D721Med (cell line): ENCODE data around the gene COX6B2.

Source experiments
- DNase-seq: peaks from one replicate; pipeline ENCODE4 v3.0.0; 2011; ENCODE audit warnings: low spot score; ENCODE audit not compliant: insufficient read length
- FAIRE-seq: peaks from 2 replicates; lab custom pipeline; 2011; peaks lifted over from hg19 to GRCh38; lab: Jason Lieb, UNC
- CTCF ChIP-seq: IDR thresholded peaks from 2 replicates; pipeline ENCODE4 v1.5.1; 2012; ENCODE audit warnings: mild to moderate bottlenecking, control low read depth; ENCODE audit not compliant: insufficient read depth; ENCODE audit errors: missing control alignments

Gene COX6B2

GRCh38 chr19:55385724-55386492, 31.4 kb upstream of the COX6B2 start, which contains the start of gene RPL28:
TSS of gene RPL28 (plus strand) at chr19:55385932. CDS start at chr19:55386358, 426 bp downstream.
- no peak for TF ChIP-seq CTCF
- FAIRE-seq: no peak
- peak; percentile 81 for DNase-seq

GRCh38 chr19:55384920-55385723, 30.6 kb upstream of the COX6B2 start:
- FAIRE-seq: no peak
- TF ChIP-seq CTCF: no peak
- no peak for DNase-seq

DNA sequence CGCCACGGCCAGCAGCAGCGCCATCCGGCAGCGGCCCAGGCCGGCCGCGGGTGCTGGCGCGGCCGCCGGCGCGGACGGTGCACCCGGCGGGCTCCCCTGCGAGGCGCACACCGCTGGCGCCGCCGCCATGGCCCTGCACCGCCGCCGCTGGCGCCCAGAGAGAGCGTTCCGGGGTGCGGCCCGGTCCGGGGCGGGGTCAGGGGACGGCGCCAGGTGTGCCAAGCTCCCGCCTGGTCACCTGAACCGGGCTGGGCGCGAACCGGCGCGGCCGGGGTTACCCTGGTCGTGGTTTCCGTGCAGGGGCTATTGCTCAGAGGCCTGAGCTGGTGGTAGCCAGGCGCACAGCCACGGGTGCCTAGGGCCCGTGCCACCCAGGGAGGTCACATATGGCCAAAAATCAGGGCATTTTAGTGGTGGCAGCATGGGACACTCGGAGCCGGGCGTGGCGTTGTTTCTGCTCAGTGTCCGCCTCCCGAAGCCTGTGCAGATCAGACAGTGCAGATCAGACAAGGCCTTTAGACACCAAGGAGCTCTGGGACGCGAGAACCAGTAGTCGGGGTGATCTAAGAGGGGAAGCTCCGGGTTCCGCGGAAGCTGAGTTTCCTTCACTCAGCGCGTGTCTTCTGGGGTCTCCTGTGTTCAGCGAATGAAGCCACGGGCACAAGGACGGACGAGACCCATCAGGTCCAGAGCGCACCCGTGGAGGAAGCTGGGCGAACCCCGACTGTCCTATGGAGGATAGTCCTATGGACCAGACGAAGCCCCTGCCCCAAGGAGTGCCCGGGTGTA, 29.8 kb upstream of the COX6B2 start, which contains the start of gene TMEM238:
Gene TMEM238, minus strand, starts transcription at position 162 of the 789 bp plus-strand sequence. Its CDS starts 33 bp downstream, at position 129.
- FAIRE-seq (no peak), DNase-seq (no peak)
- TF ChIP-seq CTCF: no peak

- FAIRE-seq (no peak), DNase-seq (no peak)
- no peak for TF ChIP-seq CTCF
Observed at GRCh38 chr19:55383279-55384130, 29.0 kb upstream of the COX6B2 start.

GRCh38 chr19:55382522-55383054, 28.1 kb upstream of the COX6B2 start:
- DNase-seq (no peak), FAIRE-seq (no peak)
- TF ChIP-seq CTCF: no peak

DNA sequence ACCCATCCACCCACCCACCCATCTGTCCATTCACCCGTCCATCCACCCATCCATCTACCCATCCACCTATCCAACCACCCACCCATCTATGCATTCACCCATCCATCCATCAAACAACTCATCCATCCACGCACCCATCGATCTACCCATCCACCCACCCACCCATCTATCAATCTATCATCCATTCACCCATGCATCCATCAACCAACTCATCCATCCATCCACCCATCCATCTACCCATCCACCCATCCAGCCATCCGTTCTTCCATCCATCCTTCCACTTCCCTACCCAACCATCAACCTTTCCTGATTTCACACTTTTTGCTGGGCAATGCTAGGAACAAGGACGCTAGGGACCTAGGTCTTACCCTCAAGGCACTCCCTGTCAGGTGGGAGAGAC, 27.5 kb upstream of the COX6B2 start:
- no peak for FAIRE-seq
- no peak for TF ChIP-seq CTCF

More for the DNA sequence above, 27.5 kb upstream of the COX6B2 start:
- no peak for DNase-seq
